8988T (cell line): Measurements from ENCODE around the gene SMARCE1.

Experiments used
- DNase-seq: peaks from one replicate; pipeline ENCODE4 v3.0.0; 2011

The SMARCE1 gene

GRCh38 chr17:40647624-40648383, at the start of gene SMARCE1:
TSS of gene SMARCE1 (minus strand) at chr17:40647818. CDS start at chr17:40645802, 2,016 bp downstream.
- DNase-seq = peak; percentile 61

GRCh38 chr17:40697297-40697696, 49.7 kb upstream of the SMARCE1 start:
- no peak for DNase-seq

GRCh38 chr17:40696651-40697072, 49.0 kb upstream of the SMARCE1 start:
- DNase-seq = no peak

- DNase-seq = no peak
These were observed 48.4 kb upstream of the SMARCE1 start for GRCh38 chr17:40695874-40696472.

- no peak for DNase-seq
These were observed 47.0 kb upstream of the SMARCE1 start for GRCh38 chr17:40694584-40694983.

- DNase-seq = no peak
These were observed 39.5 kb upstream of the SMARCE1 start for GRCh38 chr17:40687106-40687505.

- no peak for DNase-seq
These were observed 38.6 kb upstream of the SMARCE1 start for GRCh38 chr17:40686192-40686591.

- no peak for DNase-seq
These were observed 33.4 kb upstream of the SMARCE1 start for GRCh38 chr17:40680998-40681397.

- DNase-seq = no peak
These were observed 31.9 kb upstream of the SMARCE1 start for GRCh38 chr17:40679523-40679907.

- DNase-seq = no peak
These were observed 31.4 kb upstream of the SMARCE1 start for GRCh38 chr17:40678902-40679522.

GRCh38 chr17:40675905-40676304, 28.3 kb upstream of the SMARCE1 start:
- no peak for DNase-seq

- DNase-seq = no peak
These were observed 25.0 kb upstream of the SMARCE1 start for GRCh38 chr17:40672654-40673053.

- no peak for DNase-seq
These were observed 23.7 kb upstream of the SMARCE1 start for GRCh38 chr17:40671282-40671681.

- no peak for DNase-seq
These were observed 18.7 kb upstream of the SMARCE1 start for GRCh38 chr17:40666331-40666730.

GRCh38 chr17:40664582-40665333, 17.1 kb upstream of the SMARCE1 start, which contains the start of gene KRT222:
TSS of gene KRT222 (minus strand) at chr17:40665177. CDS start at chr17:40665099, 78 bp downstream.
- DNase-seq = no peak

GRCh38 chr17:40663252-40663651, 15.6 kb upstream of the SMARCE1 start:
- DNase-seq = no peak

GRCh38 chr17:40659911-40660310, 12.3 kb upstream of the SMARCE1 start:
- DNase-seq = no peak

GRCh38 chr17:40658396-40658795, 10.8 kb upstream of the SMARCE1 start:
- no peak for DNase-seq

GRCh38 chr17:40651939-40652338, 4.3 kb upstream of the SMARCE1 start:
- no peak for DNase-seq

GRCh38 chr17:40648384-40648968, 858 bp upstream of the SMARCE1 start:
- DNase-seq = no peak

- no peak for DNase-seq
These were observed 611 bp downstream of the SMARCE1 start for GRCh38 chr17:40646791-40647623.

GRCh38 chr17:40645943-40646342, 1.7 kb downstream of the SMARCE1 start:
- no peak for DNase-seq
